WTC11 (cell line): Measurements from ENCODE around the gene SCO1. TPM values are rescaled to one million over a fixed set of nuclear protein-coding genes. Genes with fewer than 3 reads are reported as not detected.

ENCODE experiments used
- ATAC-seq: fragments of 200-7000 bp; cut with Tn5 transposase; 2 replicates; pipeline ENCODE4 v1.10.0; 2021; ENCODE audit warnings: mild to moderate bottlenecking, moderate library complexity
- CTCF ChIA-PET: fragments of 300-600 bp; sonication (Branson Sonifier 250); formaldehyde crosslinking; loops from one replicate; lab custom pipeline; 2021; ENCODE audit warnings: antibody characterized with exemption; lab: Charles Lee
- POLR2A ChIA-PET: fragments of 350-600 bp; sonication (Branson Sonifier 250); formaldehyde crosslinking; loops from one replicate; lab custom pipeline; 2021; ENCODE audit warnings: antibody characterized with exemption; lab: Charles Lee
- DNase-seq: peaks from one replicate; pipeline ENCODE4 v3.0.0; 2021; ENCODE audit warnings: low spot score
- H3K27ac Mint-ChIP-seq: 2 replicates; pipeline ENCODE4 v1.8.0; 2021; ENCODE audit warnings: mixed read lengths
- H3K27me3 Mint-ChIP-seq: 2 replicates; pipeline ENCODE4 v1.8.0; 2021; ENCODE audit warnings: low read depth, mild to moderate bottlenecking, moderate library complexity, mixed read lengths
- H3K36me3 Mint-ChIP-seq: 2 replicates; pipeline ENCODE4 v1.8.0; 2021; ENCODE audit warnings: mixed read lengths
- H3K4me1 Mint-ChIP-seq: 2 replicates; pipeline ENCODE4 v1.8.0; 2022; ENCODE audit warnings: mixed read lengths
- H3K4me3 Mint-ChIP-seq: 2 replicates; pipeline ENCODE4 v1.8.0; 2021; ENCODE audit warnings: mild to moderate bottlenecking, moderate library complexity, mixed read lengths
- H3K9me3 Mint-ChIP-seq: 2 replicates; pipeline ENCODE4 v1.8.0; 2021; ENCODE audit warnings: mixed read lengths
- ARID4B ChIP-seq: sonication (generic); formaldehyde crosslinking; IDR thresholded peaks from 2 replicates; pipeline ENCODE4 v1.8.0; 2023; ENCODE audit warnings: missing genetic modification reagents, mild to moderate bottlenecking, borderline replicate concordance
- CDX4 ChIP-seq: fragments of 250-450 bp; sonication (Bioruptor Pico); IDR thresholded peaks from 2 replicates; pipeline ENCODE4 v1.9.0; 2021; ENCODE audit warnings: moderate library complexity, mild to moderate bottlenecking, inconsistent platforms, borderline replicate concordance
- CREB1 ChIP-seq: sonication (generic); formaldehyde crosslinking; IDR thresholded peaks from 2 replicates; pipeline ENCODE4 v1.8.0; 2023; ENCODE audit warnings: mild to moderate bottlenecking, missing genetic modification reagents
- E2F4 ChIP-seq: sonication (generic); formaldehyde crosslinking; IDR thresholded peaks from 2 replicates; pipeline ENCODE4 v1.8.1; 2022; ENCODE audit warnings: low read depth, mild to moderate bottlenecking, moderate library complexity, missing genetic modification reagents, borderline replicate concordance
- ERG ChIP-seq: fragments of 250-450 bp; sonication (Bioruptor Pico); IDR thresholded peaks from 2 replicates; pipeline ENCODE4 v1.8.0; 2021; ENCODE audit warnings: mild to moderate bottlenecking
- FOXJ3 ChIP-seq: sonication (generic); formaldehyde crosslinking; IDR thresholded peaks from 2 replicates; pipeline ENCODE4 v1.9.0; 2021; ENCODE audit warnings: missing genetic modification reagents, mild to moderate bottlenecking, borderline replicate concordance
- IRF2 ChIP-seq: sonication (generic); formaldehyde crosslinking; IDR thresholded peaks from 2 replicates; pipeline ENCODE4 v1.8.0; 2022; ENCODE audit warnings: low read depth, missing genetic modification reagents, borderline replicate concordance
- MLX ChIP-seq: sonication (generic); formaldehyde crosslinking; IDR thresholded peaks from 2 replicates; pipeline ENCODE4 v1.8.1; 2023; ENCODE audit warnings: mild to moderate bottlenecking, missing genetic modification reagents, moderate library complexity
- MXD4 ChIP-seq: fragments of 250-450 bp; sonication (Bioruptor Pico); IDR thresholded peaks from 2 replicates; pipeline ENCODE4 v1.8.0; 2021; ENCODE audit warnings: mild to moderate bottlenecking, moderate library complexity, borderline replicate concordance
- NFYB ChIP-seq: sonication (generic); formaldehyde crosslinking; conservative IDR thresholded peaks from 2 replicates; pipeline ENCODE4 v1.8.0; 2022; ENCODE audit warnings: low read depth, missing genetic modification reagents
- RORB ChIP-seq: fragments of 250-450 bp; sonication (Bioruptor Pico); IDR thresholded peaks from 2 replicates; pipeline ENCODE4 v1.9.0; 2021; ENCODE audit warnings: mild to moderate bottlenecking
- STAT6 ChIP-seq: sonication (generic); formaldehyde crosslinking; conservative IDR thresholded peaks from 2 replicates; pipeline ENCODE4 v1.8.1; 2023; ENCODE audit warnings: mild to moderate bottlenecking, low read depth, missing genetic modification reagents, moderate library complexity
- ZBTB21 ChIP-seq: sonication (generic); formaldehyde crosslinking; IDR thresholded peaks from 2 replicates; pipeline ENCODE4 v1.8.1; 2023; ENCODE audit warnings: mild to moderate bottlenecking, missing genetic modification reagents, borderline replicate concordance
- ZNF138 ChIP-seq: sonication (generic); formaldehyde crosslinking; conservative IDR thresholded peaks from 2 replicates; pipeline ENCODE4 v1.8.1; 2022; ENCODE audit warnings: mild to moderate bottlenecking, moderate library complexity, missing genetic modification reagents
- ZNF416 ChIP-seq: fragments of 250-450 bp; sonication (Bioruptor Pico); IDR thresholded peaks from 2 replicates; pipeline ENCODE4 v1.9.0; 2021; ENCODE audit warnings: mild to moderate bottlenecking, inconsistent platforms
- ZSCAN18 ChIP-seq: fragments of 250-450 bp; sonication (Bioruptor Pico); IDR thresholded peaks from 2 replicates; pipeline ENCODE4 v2.1.2; 2022; ENCODE audit warnings: mild to moderate bottlenecking, moderate library complexity
- total RNA-seq: library from RNA; stranded (reverse); gene quantifications from 3 replicates; pipeline ENCODE4 v1.2.3, GENCODE V29; 2021

Gene SCO1
- total RNA-seq, 1 experiment from 2014 or later: 63.8 TPM

- TF ChIP-seq STAT6 (CRISPR knock-in tag): no peak
- no peak for TF ChIP-seq ZSCAN18 (CRISPR knock-in tag)
- no peak for TF ChIP-seq RORB (CRISPR knock-in tag)
- TF ChIP-seq CDX4 (CRISPR knock-in tag): no peak
- TF ChIP-seq E2F4 (CRISPR knock-in tag): no peak
- no peak for TF ChIP-seq IRF2 (CRISPR knock-in tag)
- TF ChIP-seq ZBTB21 (CRISPR knock-in tag): no peak
- TF ChIP-seq, all 79 proteins: peak for 0
Observed at GRCh38 chr17:10652984-10653659, 44.2 kb downstream of the SCO1 start (continued).

GRCh38 chr17:10651927-10652326, 45.4 kb downstream of the SCO1 start:
- no peaks in the 10 kb centered on the region for H3K36me3 Mint-ChIP-seq
- H3K27ac Mint-ChIP-seq: 0 out of 2 replicates have a peak overlapping the region, but pooled peaks have one; percentile 14
- ATAC-seq: no peak
- no peaks in the 10 kb centered on the region; the same call in 1 of the 2 replicates for H3K27me3 Mint-ChIP-seq
- ChIA-PET POLR2A (no interaction called here), CTCF (interaction anchor here (0.7 to 2.8 kb wide), 2 partner anchors 23 to 32 kb away, joined by 3 to 14 read pairs; no protein-coding TSS in a partner anchor)
- H3K4me3 Mint-ChIP-seq: no peak overlapping the region
- DNase-seq: no peak
- TF ChIP-seq FOXJ3: no peak
- no peak for TF ChIP-seq ARID4B (CRISPR knock-in tag)
- no peak for TF ChIP-seq CREB1 (CRISPR knock-in tag)
- TF ChIP-seq NFYB (CRISPR knock-in tag): no peak
- TF ChIP-seq ZNF416: no peak
- TF ChIP-seq MXD4 (CRISPR knock-in tag): no peak
- no peak for TF ChIP-seq ERG (CRISPR knock-in tag)
- TF ChIP-seq ZSCAN18 (CRISPR knock-in tag): no peak
- no peak for TF ChIP-seq MLX (CRISPR knock-in tag)
- no peak for TF ChIP-seq ZNF138 (CRISPR knock-in tag)
- H3K9me3 Mint-ChIP-seq: no peaks in the 10 kb centered on the region
- H3K4me1 Mint-ChIP-seq: no peaks in the 10 kb centered on the region
